CD4-positive, alpha-beta T cell treated with Interleukin-15 for 4 hours (primary cell): ENCODE data around the gene GPC3.
"Not testable (repeated sequence)": the region's sequence is repeated elsewhere in the genome, so short reads cannot be mapped to it uniquely, and the experiment has no call there.

Experiments used
- DNase-seq: peaks from one replicate; pipeline ENCODE4 v3.0.0-alpha.2; 2020; ENCODE audit warnings: low spot score

Gene GPC3

DNA sequence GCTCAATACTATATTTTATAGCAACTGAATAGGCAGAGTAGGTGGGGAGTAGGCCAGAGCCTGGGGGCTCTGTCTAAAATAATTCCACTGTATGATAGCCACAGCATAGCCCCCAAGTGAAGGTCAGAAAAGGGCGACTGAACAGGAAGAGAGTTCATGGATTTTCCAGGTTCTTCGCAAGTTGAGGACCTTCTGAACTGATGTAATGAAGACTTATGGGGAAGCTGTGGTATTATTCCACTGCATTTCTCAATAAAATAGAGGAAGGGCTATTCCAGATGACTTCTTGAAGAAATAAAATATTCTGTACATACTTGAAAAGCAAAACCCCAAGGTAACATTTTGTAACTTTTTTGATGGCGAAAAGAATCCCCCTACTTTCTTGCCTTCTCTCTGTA, 338.7 kb downstream of the GPC3 start:
- no peak for DNase-seq

- no peak for DNase-seq
Observed at GRCh38 chrX:133645977-133646718, 339.2 kb downstream of the GPC3 start.

GRCh38 chrX:133645256-133645655, 340.1 kb downstream of the GPC3 start:
- no peak for DNase-seq

- DNase-seq: no peak
Observed at GRCh38 chrX:133640161-133641015, 345.0 kb downstream of the GPC3 start.

GRCh38 chrX:133639726-133640125, 345.7 kb downstream of the GPC3 start:
- no peak for DNase-seq

GRCh38 chrX:133638285-133638684, 347.1 kb downstream of the GPC3 start:
- no peak for DNase-seq

DNA sequence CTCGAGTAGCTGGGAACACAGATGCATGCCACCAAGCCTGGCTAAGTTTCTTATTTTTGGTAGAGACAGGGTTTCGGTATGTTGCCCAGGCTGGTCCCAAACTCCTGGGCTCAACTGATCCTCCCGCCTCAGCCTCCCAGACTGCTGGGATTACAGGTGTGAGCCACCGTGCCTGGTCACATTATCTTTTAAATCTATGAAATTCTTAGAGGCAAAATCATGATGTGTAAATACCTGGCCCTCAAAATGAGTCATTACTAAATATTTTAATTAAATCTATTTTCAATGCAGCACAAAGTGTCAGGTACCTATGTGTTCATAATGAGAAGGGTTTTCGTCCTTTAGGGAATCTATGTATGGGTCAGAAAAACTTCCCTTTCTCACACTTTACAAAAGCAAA, 347.6 kb downstream of the GPC3 start:
- DNase-seq: no peak

GRCh38 chrX:133636009-133636408, 349.4 kb downstream of the GPC3 start:
- no peak for DNase-seq

DNA sequence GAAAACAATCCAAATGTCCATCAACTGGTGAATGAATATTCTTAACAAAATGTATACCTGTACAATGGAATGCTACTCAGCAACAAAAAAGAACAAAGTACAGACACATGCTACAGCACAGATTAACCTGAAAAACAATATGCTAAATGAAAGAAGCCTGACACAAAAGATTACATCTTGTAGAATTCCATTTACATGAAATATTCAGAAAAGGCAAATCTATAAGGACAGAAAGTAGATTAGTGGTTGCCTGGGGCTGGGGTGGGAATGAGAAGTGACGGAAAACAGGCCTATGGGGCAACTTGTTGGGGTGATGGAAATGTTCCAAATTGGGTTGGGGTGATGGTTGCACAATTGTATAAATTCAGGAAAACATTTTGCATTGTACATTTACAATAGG, 351.0 kb downstream of the GPC3 start:
- DNase-seq: no peak

- no peak for DNase-seq
Observed at GRCh38 chrX:133633950-133634349, 351.4 kb downstream of the GPC3 start.

DNA sequence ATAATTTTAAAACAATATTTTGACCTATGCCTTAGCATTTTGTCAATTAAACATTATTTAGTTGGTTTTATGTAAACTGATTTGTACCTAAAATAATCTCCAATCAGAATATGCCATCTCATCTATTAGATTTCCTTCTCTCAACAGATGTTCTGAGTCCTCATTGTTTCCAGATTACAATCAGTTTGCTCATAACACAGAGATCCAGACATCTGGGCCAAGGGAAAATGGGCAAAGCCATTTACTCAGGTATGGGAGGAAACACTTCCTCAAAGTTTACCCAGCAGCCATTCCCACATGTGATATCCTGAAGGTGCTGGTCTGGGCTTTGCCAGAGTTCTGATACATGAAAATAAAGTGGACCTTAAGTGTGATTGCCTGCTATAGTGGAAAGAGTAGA, 352.2 kb downstream of the GPC3 start:
- DNase-seq: no peak

DNA sequence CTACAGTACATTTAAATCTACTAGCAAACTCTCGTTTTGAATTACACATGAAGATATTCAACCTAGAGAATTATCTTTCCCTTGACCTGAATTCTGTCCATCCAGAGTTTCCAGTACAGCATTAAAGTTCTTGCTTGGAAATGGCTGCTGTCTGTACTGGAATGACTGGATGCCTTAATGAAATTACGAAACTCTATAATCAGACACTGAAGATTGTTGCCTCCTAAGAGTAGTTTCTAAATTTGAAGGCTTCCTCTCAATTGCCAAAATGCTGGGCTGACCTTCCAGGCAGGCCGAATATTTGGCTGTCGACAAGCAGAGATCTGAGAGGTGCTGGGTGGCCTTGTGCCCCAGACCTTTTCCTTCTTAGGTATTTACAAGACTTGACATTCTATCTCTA, 355.0 kb downstream of the GPC3 start:
- no peak for DNase-seq

GRCh38 chrX:133627673-133628072, 357.7 kb downstream of the GPC3 start:
- DNase-seq: no peak

DNA sequence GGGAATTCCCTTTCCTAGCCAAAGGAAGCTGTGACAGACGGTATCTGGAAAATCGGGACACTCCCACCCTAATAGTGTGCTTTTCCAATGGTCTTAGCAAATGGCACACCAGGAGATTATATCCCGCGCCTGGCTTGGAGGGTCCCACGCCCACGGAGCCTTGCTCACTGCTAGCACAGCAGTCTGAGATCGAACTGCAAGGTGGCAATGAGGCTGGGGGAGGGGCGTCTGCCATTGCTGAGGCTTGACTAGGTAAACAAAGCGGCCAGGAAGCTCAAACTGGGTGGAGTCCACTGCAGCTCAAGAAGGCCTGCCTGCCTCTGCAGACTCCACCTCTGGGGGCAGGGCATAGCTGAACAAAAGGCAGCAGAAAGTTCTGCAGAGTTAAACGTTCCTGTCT, 364.0 kb downstream of the GPC3 start:
- DNase-seq: not testable (repeated sequence)

DNA sequence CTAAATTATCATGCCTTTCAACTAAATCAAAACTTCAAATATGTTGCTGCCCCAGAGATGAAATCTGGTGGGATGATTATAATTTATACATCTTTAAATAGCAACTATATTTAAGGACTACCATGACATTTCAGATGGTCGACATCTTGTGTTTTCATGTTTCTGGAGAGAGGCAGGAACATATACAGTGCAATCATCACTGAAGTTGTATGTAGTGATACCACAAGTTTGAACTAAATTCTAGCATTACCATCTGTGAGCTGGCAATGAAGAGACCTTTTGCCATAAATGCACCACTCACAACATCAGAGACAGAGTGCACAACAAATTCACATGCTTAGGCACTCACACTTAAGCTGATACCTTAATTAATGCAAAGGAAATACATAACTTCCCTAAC, 373.7 kb downstream of the GPC3 start:
- DNase-seq: no peak

- no peak for DNase-seq
Observed at GRCh38 chrX:133610056-133610455, 375.3 kb downstream of the GPC3 start.

DNA sequence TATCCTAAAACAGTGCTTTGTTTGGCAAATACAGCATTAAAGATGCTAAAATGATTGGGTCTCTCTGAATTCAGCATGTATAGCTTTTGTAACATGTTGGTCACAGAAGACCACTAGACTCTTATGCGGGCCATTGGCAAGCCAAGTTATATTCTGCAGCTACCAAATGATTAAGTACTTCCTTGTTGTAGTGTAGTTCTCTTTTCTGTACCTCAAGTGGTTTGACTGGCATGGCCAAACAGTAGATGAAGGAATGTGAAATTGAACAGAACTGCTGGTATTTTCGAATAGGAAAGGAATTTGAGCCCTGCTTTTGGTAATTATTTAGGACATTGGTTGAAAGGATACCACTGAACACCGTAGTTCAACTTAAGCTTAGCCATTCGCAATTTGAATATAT, 376.2 kb downstream of the GPC3 start:
- no peak for DNase-seq

GRCh38 chrX:133608406-133608805, 377.0 kb downstream of the GPC3 start:
- DNase-seq: no peak

- no peak for DNase-seq
Observed at GRCh38 chrX:133607419-133608348, 377.7 kb downstream of the GPC3 start.

- no peak for DNase-seq
Observed at GRCh38 chrX:133606990-133607389, 378.4 kb downstream of the GPC3 start.

- no peak for DNase-seq
Observed at GRCh38 chrX:133604801-133605200, 380.6 kb downstream of the GPC3 start.

DNA sequence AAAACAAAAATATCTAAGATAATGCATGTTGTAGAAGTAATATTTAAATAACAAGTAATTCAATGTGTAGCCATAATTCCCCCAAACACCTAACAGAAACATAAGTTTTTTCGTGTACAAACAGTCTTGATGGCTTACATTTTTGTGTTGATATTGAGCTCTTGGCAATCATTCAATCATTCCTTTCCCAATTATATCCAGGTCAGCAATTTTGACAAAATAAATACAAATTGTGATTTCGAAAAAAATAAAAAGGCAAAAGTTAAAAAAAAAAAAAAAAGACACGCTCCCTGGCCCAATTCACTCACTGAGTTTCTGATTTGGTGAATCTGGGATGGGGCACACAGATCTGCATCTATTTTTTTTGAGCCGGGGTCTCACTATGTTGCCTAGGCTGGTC, 382.5 kb downstream of the GPC3 start:
- DNase-seq: no peak
